ENCODE results near the gene AMBRA1.

AMBRA1 gene

GRCh38 chr11:46393231-46393616 is 200.6 kb downstream of the AMBRA1 start:
- DNase-seq: no peak
- H3K79me2 ChIP-seq (ENCODE audit: insufficient read depth, low read length): no peaks in the 10 kb centered on the region
- H3K4me2 ChIP-seq (ENCODE audit: insufficient read depth, low read length): no peak overlapping the region
- peaks cover 26% of the 10 kb centered on the region for H3K36me3 ChIP-seq (ENCODE audit: insufficient read depth, low read length)
- H3K27me3 ChIP-seq (ENCODE audit: insufficient read depth, low read length, poor library complexity): peaks cover 26% of the 10 kb centered on the region
- ATAC-seq (ENCODE audit: insufficient read depth, low read depth): no peak
- H3K4me3 ChIP-seq (ENCODE audit: low read depth in 1 of 2, low read length in 2 of 2): no peak overlapping the region
- H4K20me1 ChIP-seq (ENCODE audit: insufficient read depth, low read length): peaks cover 42% of the 10 kb centered on the region
- H3K9ac ChIP-seq (ENCODE audit: low read depth, low read length): no peak overlapping the region
- no peaks in the 10 kb centered on the region for H3K9me3 ChIP-seq (ENCODE audit: insufficient read depth, low read length, severe bottlenecking)
- no peak for TF ChIP-seq EZH2 (IDR thresholded peaks at IDR 0.05; ENCODE audit: borderline replicate concordance, low read depth, low read length, severe bottlenecking)
- no peak for TF ChIP-seq CTCF (IDR thresholded peaks at IDR 0.05; ENCODE audit: borderline replicate concordance, extremely low read depth, low read length, poor library complexity, severe bottlenecking)
- H2AFZ ChIP-seq (ENCODE audit: low read depth, low read length): no peak overlapping the region
- no peak overlapping the region for H3K27ac ChIP-seq (ENCODE audit: low read length)
- no peaks in the 10 kb centered on the region for H3K4me1 ChIP-seq (ENCODE audit: insufficient read depth, low read length)

GRCh38 chr11:46392421-46393230 is 201.2 kb downstream of the AMBRA1 start:
- H3K27me3 ChIP-seq (ENCODE audit: insufficient read depth, low read length, poor library complexity): peaks cover 32% of the 10 kb centered on the region
- peak; percentile 74 for DNase-seq
- H3K9ac ChIP-seq (ENCODE audit: low read depth, low read length): no peak overlapping the region

GRCh38 chr11:46391578-46392420 is 202.0 kb downstream of the AMBRA1 start, which contains the start of gene CHRM4:
Gene CHRM4, minus strand, starts transcription at chr11:46391776. Its CDS starts 5,219 bp downstream, at chr11:46386557.
- DNase-seq: no peak

More at GRCh38 chr11:46392421-46393230, 201.2 kb downstream of the AMBRA1 start:
- no peak overlapping the region for H2AFZ ChIP-seq (ENCODE audit: low read depth, low read length)
- H4K20me1 ChIP-seq (ENCODE audit: insufficient read depth, low read length): peaks cover 42% of the 10 kb centered on the region
- H3K4me1 ChIP-seq (ENCODE audit: insufficient read depth, low read length): no peaks in the 10 kb centered on the region
- peaks cover 20% of the 10 kb centered on the region for H3K36me3 ChIP-seq (ENCODE audit: insufficient read depth, low read length)
- ATAC-seq (ENCODE audit: insufficient read depth, low read depth): peak; percentile 87
- H3K27ac ChIP-seq (ENCODE audit: low read length): no peak overlapping the region
- H3K79me2 ChIP-seq (ENCODE audit: insufficient read depth, low read length): no peaks in the 10 kb centered on the region
- no peak overlapping the region for H3K4me2 ChIP-seq (ENCODE audit: insufficient read depth, low read length)
- no peak overlapping the region for H3K4me3 ChIP-seq (ENCODE audit: low read depth in 1 of 2, low read length in 2 of 2)
- TF ChIP-seq EZH2 (IDR thresholded peaks at IDR 0.05; ENCODE audit: borderline replicate concordance, low read depth, low read length, severe bottlenecking) (no peak), CTCF (IDR thresholded peaks at IDR 0.05; ENCODE audit: borderline replicate concordance, extremely low read depth, low read length, poor library complexity, severe bottlenecking) (no peak)
- H3K9me3 ChIP-seq (ENCODE audit: insufficient read depth, low read length, severe bottlenecking): no peaks in the 10 kb centered on the region

More at GRCh38 chr11:46391578-46392420, 202.0 kb downstream of the AMBRA1 start, which contains the start of gene CHRM4:
- no peak within 1 kb of the TSS for H2AFZ ChIP-seq (ENCODE audit: low read depth, low read length)
- no peaks in the 10 kb centered on the region for H3K79me2 ChIP-seq (ENCODE audit: insufficient read depth, low read length)
- TF ChIP-seq CTCF (IDR thresholded peaks at IDR 0.05; ENCODE audit: borderline replicate concordance, extremely low read depth, low read length, poor library complexity, severe bottlenecking): no peak
- no peak for TF ChIP-seq EZH2 (IDR thresholded peaks at IDR 0.05; ENCODE audit: borderline replicate concordance, low read depth, low read length, severe bottlenecking)
- peaks cover 37% of the 10 kb centered on the region for H3K27me3 ChIP-seq (ENCODE audit: insufficient read depth, low read length, poor library complexity)
- no peak within 1 kb of the TSS for H3K9ac ChIP-seq (ENCODE audit: low read depth, low read length)
- no peak for ATAC-seq (ENCODE audit: insufficient read depth, low read depth)
- H3K4me3 ChIP-seq (ENCODE audit: low read depth in 1 of 2, low read length in 2 of 2): no peak within 1 kb of the TSS
- H4K20me1 ChIP-seq (ENCODE audit: insufficient read depth, low read length): peaks cover 34% of the 10 kb centered on the region
- H3K4me1 ChIP-seq (ENCODE audit: insufficient read depth, low read length): no peaks in the 10 kb centered on the region
- no peaks in the 10 kb centered on the region for H3K9me3 ChIP-seq (ENCODE audit: insufficient read depth, low read length, severe bottlenecking)
- no peak within 1 kb of the TSS for H3K4me2 ChIP-seq (ENCODE audit: insufficient read depth, low read length)
- H3K27ac ChIP-seq (ENCODE audit: low read length): no peak within 1 kb of the TSS
- peaks cover 11% of the 10 kb centered on the region for H3K36me3 ChIP-seq (ENCODE audit: insufficient read depth, low read length)
